ENCODE results near the gene MRFAP1L1. TPM values are rescaled to one million over a fixed set of nuclear protein-coding genes. Genes with fewer than 3 reads are reported as not detected.

Gene MRFAP1L1
- total RNA-seq, 1 donor from 2014 or later = 68.8 TPM

DNA sequence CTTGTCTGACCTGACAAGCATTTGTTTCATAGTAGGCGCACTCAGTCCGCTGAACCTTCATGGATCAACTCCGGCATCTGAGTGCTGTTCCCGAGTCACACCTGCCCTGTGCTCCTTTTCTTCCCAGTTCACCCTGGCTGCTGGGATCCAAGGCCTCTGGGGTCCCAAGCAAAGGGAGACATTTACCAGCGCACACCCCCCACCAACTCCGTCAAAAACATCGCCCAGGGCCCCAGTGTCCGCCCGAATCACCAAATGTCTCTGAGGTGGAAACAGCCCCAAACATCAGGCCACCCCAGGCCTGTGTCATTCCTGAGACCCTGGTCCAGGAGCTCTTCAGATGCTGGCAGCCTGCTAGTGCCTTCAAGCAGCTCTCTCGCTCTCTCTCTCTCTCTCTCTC lies 11.5 kb upstream of the MRFAP1L1 start:
- Mint-ChIP-seq H3K27me3 (ENCODE audit: low read depth) (no peaks in the 10 kb centered on the region), H3K36me3 (no peaks in the 10 kb centered on the region), H3K9me3 (no peaks in the 10 kb centered on the region), H3K27ac (no peak overlapping the region), H3K4me3 (no peak overlapping the region), H3K4me1 (peaks cover 22% of the 10 kb centered on the region)
- TF ChIP-seq, protein P1, sequence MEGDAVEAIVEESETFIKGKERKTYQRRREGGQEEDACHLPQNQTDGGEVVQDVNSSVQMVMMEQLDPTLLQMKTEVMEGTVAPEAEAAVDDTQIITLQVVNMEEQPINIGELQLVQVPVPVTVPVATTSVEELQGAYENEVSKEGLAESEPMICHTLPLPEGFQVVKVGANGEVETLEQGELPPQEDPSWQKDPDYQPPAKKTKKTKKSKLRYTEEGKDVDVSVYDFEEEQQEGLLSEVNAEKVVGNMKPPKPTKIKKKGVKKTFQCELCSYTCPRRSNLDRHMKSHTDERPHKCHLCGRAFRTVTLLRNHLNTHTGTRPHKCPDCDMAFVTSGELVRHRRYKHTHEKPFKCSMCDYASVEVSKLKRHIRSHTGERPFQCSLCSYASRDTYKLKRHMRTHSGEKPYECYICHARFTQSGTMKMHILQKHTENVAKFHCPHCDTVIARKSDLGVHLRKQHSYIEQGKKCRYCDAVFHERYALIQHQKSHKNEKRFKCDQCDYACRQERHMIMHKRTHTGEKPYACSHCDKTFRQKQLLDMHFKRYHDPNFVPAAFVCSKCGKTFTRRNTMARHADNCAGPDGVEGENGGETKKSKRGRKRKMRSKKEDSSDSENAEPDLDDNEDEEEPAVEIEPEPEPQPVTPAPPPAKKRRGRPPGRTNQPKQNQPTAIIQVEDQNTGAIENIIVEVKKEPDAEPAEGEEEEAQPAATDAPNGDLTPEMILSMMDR (IDR thresholded peaks at IDR 0.05; ENCODE audit: unreplicated experiment) = no peak
- no peak for DNase-seq (ENCODE audit: low spot score in 2 of 2, unreplicated experiment in 2 of 2)

DNA sequence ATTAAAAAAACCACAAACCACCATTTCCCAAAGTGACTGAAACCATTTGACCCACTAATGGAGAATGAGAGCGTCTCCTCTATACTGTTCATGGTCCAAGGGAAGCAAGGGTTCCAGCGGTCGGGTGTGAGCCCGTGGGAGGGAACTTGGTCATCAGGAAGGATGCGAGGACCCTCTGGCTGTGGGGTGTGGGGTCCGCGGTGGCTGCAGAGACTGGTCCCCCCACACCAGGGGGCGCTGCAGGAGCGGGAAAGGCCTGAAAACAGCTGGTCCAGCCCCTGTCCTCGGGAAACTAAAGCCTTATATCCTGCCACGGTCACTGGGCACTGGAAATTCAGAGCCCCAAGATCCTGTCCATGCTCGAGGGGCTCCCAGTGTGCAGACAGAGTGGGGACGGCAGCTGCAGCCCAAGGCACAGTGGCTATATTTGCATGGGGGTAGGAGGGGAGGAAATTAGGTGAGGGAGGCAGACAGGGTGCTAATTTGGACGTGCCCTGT lies 10.6 kb upstream of the MRFAP1L1 start:
- peaks cover 28% of the 10 kb centered on the region for H3K4me1 Mint-ChIP-seq
- peak; percentile 91 to 97 for DNase-seq (ENCODE audit: low spot score in 2 of 2, unreplicated experiment in 2 of 2)
- H3K4me3 Mint-ChIP-seq = no peak overlapping the region
- no peaks in the 10 kb centered on the region for H3K36me3 Mint-ChIP-seq
- H3K9me3 Mint-ChIP-seq = no peaks in the 10 kb centered on the region
- TF ChIP-seq, protein P1 (IDR thresholded peaks at IDR 0.05; ENCODE audit: unreplicated experiment) = peak; percentile 86
- no peaks in the 10 kb centered on the region for H3K27me3 Mint-ChIP-seq (ENCODE audit: low read depth)
- H3K27ac Mint-ChIP-seq = no peak overlapping the region

DNA sequence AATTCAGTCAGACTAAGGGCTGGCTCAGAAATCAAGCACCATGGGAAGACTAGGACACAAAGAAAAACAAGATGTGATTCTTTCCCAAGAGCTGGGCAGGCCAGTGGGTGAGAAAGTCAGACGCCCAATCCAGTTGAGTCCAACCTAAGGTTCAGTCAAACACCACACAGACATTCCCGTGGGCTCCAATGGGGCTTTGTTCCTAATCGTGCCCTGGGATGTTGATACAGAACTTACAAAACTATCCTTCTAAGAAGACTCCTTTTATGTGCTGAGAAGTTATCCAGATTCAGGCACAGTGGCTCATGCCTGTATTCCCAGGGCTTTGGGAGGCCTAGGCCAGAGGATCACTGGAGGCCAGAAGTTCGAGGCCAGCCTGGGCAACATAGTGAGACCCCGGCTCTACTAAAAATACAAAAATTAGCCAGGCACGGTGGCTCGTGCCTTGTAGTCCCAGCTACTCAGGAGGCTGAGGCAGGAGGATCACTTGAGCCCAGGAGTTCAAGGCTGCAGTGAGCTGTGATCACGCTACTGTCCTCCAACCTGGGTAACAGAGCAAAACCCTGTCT lies 10.0 kb upstream of the MRFAP1L1 start:
- no peaks in the 10 kb centered on the region for H3K36me3 Mint-ChIP-seq
- H3K9me3 Mint-ChIP-seq = no peaks in the 10 kb centered on the region
- TF ChIP-seq, protein P1 (IDR thresholded peaks at IDR 0.05; ENCODE audit: unreplicated experiment) = no peak
- no peak overlapping the region for H3K27ac Mint-ChIP-seq
- H3K27me3 Mint-ChIP-seq (ENCODE audit: low read depth) = no peaks in the 10 kb centered on the region
- H3K4me3 Mint-ChIP-seq = no peak overlapping the region
- no peak for DNase-seq (ENCODE audit: low spot score in 2 of 2, unreplicated experiment in 2 of 2)
- peaks cover 28% of the 10 kb centered on the region for H3K4me1 Mint-ChIP-seq

DNA sequence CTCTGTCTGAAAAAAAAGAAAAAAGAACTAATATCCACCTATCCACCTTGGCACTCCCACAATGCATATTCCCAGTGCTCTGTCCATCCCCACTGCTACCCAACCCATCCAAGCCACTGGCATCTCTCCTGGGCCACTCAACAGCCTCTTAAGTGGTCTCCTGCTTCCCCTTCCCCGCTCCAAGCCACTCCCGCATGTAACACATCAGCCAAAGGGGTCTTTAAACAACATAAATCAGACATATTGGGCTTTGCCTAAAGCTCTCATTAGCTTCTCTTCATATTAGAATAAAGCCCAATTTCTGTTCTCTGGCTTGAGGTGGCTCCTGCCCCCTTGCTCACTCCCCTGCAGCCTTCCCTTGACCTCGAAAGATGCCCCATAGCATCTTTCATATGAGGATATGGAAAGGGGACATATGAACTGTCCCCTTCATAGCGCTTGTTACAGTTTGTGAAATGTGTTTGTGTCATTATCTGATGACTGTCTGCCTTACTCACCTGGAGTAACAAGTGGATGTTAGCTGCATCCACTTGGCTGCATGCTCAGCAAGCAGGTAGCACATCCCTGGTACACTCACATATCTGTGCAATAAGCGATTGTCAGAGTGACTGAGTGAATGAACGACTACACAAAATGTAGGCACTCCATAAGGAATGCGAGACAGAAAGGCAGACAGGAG lies 9.4 kb upstream of the MRFAP1L1 start:
- Mint-ChIP-seq H3K4me1 (peaks cover 28% of the 10 kb centered on the region), H3K36me3 (no peaks in the 10 kb centered on the region), H3K4me3 (peak overlapping the region; percentile 11), H3K27me3 (ENCODE audit: low read depth) (no peaks in the 10 kb centered on the region), H3K27ac (no peak overlapping the region), H3K9me3 (no peaks in the 10 kb centered on the region)
- TF ChIP-seq, protein P1 (IDR thresholded peaks at IDR 0.05; ENCODE audit: unreplicated experiment) = no peak
- DNase-seq (ENCODE audit: low spot score in 2 of 2, unreplicated experiment in 2 of 2) = no peak

DNA sequence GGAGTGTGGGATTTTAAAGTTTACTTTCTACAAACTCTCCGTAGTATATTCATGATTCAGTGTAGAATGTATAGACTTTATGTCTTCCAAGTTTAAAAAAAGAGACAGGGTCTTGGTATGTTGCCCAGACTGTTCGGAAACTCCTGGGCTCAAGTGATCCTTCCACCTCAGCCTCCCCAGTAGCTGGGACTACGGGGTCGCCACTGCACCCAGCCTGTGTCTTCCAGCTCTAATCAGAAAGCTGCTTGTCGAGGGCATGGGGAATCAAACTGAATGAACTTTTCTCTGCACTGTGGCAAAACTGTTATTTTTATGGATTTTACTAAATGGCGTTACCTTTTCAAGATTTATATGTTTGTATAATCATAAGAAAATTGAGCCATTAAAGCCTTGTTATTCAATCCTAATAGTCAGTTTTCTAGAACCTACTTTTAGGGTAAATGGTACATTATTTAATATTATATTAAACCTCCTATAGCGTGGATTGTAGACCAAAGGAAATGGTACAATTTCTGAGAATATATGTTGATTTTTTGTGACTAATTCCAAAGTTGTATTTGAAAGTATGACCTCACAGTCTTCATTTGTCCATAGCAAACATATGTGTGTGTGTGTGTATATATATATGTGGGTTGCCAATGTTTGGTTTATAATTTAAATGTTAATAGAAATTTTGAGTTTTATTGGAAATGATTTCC lies 7.4 kb upstream of the MRFAP1L1 start:
- Mint-ChIP-seq H3K27ac (peak overlapping the region; percentile 93), H3K4me3 (peak overlapping the region; percentile 92), H3K36me3 (no peaks in the 10 kb centered on the region), H3K9me3 (no peaks in the 10 kb centered on the region), H3K27me3 (ENCODE audit: low read depth) (peaks cover 6% of the 10 kb centered on the region), H3K4me1 (peaks cover 28% of the 10 kb centered on the region)
- DNase-seq (ENCODE audit: low spot score in 2 of 2, unreplicated experiment in 2 of 2) = no peak
- TF ChIP-seq, protein P1 (IDR thresholded peaks at IDR 0.05; ENCODE audit: unreplicated experiment) = no peak

All from mesothelial cell of epicardium (in vitro differentiated cells).